Astrocyte of the cerebellum (primary cell): Measurements from ENCODE around the gene SQOR.
"Not testable (repeated sequence)": the region's sequence is repeated elsewhere in the genome, so short reads cannot be mapped to it uniquely, and the experiment has no call there.

Source experiments
- DNase-seq: peaks from one replicate; pipeline ENCODE4 v3.0.0-alpha.2; 2011; ENCODE audit warnings: low read depth
- H3K4me3 ChIP-seq: 2 replicates; pipeline ENCODE4 v1.5.1; 2011; ENCODE audit warnings: mild to moderate bottlenecking, low read depth, low read length, moderate library complexity
- CTCF ChIP-seq: IDR thresholded peaks from 2 replicates; pipeline ENCODE4 v1.5.1; 2012; ENCODE audit warnings: low read length, low read depth, moderate library complexity, mild to moderate bottlenecking; ENCODE audit errors: missing control alignments
- in situ Hi-C: cut with HindIII; loops from 2 replicates; pipeline ENCODE4 v1.10.0; 2017; ENCODE audit warnings: low sequenced_read_pairs

The SQOR gene

GRCh38 chr15:45645026-45645980 is 10.5 kb downstream of the SQOR start:
- H3K4me3 ChIP-seq = no peak overlapping the region
- in situ Hi-C loops = no loop called here
- TF ChIP-seq CTCF = no peak
- no peak for DNase-seq

GRCh38 chr15:45646220-45646619 is 11.4 kb downstream of the SQOR start:
- in situ Hi-C loops = no loop called here
- no peak for DNase-seq
- no peak overlapping the region for H3K4me3 ChIP-seq
- TF ChIP-seq CTCF = no peak

- TF ChIP-seq CTCF = no peak
- DNase-seq = no peak
- H3K4me3 ChIP-seq = no peak overlapping the region
- in situ Hi-C loops = no loop called here
These were observed 13.0 kb downstream of the SQOR start for GRCh38 chr15:45647828-45648227.

GRCh38 chr15:45648521-45649200 is 13.8 kb downstream of the SQOR start:
- no peak for TF ChIP-seq CTCF
- H3K4me3 ChIP-seq = no peak overlapping the region
- DNase-seq = no peak
- in situ Hi-C loops = no loop called here

- H3K4me3 ChIP-seq, DNase-seq, in situ Hi-C loops: not testable (repeated sequence)
These were observed 15.2 kb downstream of the SQOR start for GRCh38 chr15:45650007-45650406.

- no peak for TF ChIP-seq CTCF
- in situ Hi-C loops = no loop called here
- DNase-seq = no peak
- no peak overlapping the region for H3K4me3 ChIP-seq
These were observed 16.2 kb downstream of the SQOR start for GRCh38 chr15:45650889-45651525.
